ENCODE results near the gene PSMC3.

The PSMC3 gene

DNA sequence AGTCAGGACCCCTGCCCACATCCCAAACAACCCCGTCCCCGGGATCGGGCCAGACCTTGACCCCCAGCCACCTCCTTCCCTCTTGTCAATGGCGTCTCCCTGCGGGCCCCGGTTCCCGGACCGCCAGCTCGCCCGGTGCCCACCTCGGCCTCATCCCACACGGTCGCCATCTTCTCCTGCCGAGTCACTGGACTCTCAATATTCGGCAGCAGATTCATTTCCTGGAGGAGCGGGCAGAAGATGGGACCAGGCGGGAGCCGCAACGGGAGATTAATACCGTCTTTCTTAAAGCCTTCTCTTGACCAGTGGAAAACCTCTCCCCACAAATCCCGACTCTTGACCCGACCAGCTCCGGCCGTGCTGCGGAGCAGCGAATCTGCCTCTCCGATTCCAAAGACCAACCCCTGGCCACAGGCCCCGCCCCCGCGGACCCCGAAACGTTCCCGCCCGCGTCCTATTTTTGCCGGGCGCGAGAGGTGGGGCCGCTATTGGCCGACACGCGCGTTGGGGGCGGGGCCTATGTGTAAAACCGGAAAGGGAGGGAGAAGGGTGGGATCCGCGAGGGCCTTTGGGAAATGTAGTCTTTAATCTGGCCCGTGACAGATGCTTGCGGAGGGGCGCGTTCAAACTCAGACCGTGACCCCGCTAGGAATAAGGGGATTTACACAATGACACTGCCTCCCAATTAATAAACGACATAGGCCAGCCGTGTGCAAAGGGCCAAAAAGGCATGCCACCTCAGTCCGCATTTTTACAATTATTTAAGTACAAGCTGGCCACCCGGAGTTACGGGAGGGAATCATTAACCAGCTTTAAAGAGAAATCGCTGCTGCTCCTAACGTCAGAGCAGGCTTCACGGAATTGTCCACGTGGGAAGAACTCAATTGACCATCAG is at the start of gene PSMC3:
Gene PSMC3, minus strand, starts transcription at position 378 of the 895 bp plus-strand sequence. Its CDS starts 160 bp downstream, at position 218.
- peak; percentile 100 for DNase-seq

DNA sequence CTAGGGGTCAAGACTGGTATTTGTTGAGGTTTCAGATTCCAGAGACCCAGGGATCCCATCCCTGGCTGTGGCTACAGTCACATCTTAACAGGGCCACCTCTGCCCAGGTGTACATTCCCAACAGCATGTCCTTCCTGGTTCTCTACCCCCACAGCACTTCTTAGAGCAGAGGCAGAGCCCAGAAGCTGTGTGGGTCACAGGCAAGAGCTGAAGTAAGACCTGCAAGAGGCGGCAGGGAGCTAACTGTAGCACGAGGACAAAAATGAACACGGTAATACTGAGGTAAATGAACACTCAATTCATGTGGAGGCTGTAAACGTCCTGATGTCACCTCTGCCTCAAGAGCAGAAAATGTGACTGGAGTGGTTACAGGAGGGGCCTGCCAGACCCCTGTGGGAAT is 44.4 kb upstream of the PSMC3 start:
- no peak for DNase-seq

DNA sequence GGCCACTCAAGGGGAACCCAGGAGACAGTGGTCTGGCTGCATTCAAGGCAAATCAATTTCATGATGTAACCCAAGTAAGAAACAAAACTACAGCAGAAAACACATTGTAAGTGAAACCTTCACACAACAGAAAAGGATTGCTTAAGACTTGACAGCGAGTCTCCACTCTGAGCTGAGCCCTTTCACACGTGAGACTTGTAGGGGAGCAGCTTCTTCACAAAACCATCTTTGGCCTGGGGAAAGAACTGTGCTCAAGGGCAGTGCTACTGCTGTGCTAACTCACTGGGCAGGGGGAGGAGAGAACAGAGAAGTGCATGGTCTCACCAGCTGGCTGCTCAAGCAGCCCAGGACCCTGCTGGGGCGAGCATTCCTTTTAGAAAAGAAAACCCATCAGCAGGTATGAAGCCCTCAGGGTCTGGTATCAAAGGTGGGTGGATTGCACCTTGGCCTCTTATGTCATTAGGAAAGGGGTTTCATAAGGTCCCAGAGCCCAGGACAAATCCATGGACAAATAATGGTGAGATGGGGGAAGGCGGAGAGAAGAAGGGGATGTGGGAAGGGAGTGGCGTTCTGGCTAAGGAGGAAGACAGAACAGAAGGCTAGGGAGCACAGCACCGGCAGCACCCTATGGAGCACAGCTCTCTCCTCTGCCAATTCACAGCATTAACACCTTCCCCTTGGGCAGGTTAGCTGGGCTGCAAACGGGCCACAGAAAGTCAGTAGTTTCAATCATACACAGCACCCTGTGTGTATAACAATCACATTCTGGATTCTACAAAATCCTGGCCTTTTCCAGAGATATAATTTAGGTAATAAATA is 43.3 kb upstream of the PSMC3 start:
- no peak for DNase-seq

DNA sequence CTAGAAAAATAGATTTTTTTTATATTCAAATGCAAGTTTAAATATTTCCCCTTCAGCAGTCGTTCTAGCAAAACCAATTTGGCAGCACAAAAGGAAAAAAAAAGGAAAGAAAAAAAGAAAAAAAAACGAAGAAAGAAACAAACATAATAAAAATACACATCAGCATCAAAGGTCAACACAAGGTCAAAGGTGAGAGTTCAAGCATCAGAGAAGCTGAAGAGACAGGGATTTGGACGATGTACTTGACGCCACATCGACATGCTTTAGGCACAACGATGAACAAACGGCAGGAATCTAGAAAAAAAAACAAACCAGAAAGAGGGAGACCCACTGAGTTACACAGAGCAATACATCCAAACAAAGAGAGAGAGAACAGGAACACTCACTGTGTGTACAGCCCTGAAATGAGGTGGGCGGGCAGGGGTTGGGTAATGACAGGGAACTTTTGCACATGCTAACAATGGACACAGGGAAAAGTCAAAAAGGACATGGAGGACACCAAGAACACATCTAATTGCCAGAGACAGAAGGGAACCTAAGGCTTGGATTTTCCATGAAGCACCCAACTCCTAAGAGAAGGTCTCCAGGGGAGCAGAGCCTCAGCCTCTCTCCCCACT is 42.5 kb upstream of the PSMC3 start:
- no peak for DNase-seq

DNA sequence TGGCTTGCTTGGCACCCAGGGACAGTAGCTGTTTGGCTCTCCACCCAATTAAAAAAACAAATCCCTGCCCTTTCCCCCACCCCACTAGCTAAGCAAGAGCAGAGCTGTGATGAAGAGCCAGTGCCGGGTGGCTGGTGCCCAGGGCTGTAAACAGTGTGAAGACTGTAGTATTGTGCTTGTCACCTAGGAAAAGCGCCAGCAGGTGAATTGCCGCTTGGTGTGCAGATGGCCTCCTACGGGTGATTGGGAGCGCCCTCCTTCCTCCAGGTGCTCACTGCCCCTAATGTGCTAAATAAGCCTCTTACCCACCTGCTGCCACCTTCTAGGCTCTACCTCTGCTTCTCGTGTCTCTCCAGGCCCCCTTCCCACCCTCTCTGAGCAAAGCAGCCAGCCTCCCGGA is 41.1 kb upstream of the PSMC3 start:
- DNase-seq, result no peak

DNA sequence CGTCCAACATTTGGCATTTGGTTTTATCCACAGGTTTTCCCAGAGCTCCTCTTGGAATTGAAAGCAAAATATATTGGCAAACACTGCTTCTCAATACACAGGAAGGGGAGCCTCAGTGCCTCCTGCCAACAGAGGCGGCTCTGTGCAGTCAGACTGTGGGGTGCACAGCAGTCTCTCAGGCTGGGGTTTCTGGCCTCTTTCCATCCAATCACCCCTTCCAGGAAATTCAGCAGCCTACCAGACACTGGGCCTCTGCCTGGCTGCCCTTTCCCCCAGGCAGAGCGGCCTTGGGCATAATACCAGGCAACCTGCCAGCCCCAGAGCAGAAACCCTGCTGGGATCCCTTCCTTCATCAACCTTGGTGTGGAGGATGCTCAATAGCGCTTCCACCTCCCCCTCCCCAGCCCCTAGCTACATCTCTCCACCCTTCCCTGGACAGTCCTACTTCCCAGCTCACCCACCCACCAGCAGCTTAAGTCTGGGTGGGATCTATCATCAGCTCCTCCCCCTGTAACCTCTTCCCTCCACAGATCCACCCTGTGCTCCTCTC is 40.5 kb upstream of the PSMC3 start:
- DNase-seq, result no peak

DNA sequence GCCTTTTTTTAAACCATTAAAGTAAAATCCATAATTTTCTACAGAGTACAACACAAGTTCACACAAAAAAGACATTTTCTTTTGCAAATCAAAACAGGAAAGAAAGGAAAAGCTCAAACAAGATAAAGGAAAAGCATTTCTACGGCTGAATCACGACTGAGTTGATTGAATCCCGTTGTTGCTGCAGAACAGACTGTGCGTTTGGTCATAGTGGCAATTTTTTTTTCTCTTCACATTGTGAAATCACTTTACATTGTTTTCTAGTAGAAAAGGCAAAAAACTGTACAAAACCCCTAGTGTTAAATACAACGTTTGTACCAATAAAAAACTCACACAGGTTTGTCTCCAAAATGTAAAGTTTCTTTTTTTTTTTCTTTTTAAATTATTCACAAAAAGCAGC is 40.0 kb upstream of the PSMC3 start:
- DNase-seq, result no peak

DNA sequence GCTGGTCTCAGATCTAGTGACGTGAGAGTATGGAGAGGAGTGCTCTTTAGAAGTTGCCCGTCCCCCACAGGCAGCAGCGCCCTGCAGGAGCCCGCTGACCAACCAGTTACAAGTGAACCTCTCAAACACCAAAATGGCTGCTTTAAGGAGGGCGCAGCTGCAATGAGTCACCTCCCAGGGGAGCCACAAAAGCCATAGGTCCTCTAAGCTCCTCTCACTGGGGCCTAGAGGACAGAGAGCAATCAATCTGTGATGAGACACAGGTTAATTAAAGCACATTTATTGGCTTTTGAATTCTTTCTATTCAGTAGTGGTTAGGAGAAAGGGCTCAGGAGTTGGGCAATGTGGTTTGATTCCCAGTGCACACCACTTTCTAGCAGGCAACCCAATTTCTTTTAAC is 38.2 kb upstream of the PSMC3 start:
- no peak for DNase-seq

DNA sequence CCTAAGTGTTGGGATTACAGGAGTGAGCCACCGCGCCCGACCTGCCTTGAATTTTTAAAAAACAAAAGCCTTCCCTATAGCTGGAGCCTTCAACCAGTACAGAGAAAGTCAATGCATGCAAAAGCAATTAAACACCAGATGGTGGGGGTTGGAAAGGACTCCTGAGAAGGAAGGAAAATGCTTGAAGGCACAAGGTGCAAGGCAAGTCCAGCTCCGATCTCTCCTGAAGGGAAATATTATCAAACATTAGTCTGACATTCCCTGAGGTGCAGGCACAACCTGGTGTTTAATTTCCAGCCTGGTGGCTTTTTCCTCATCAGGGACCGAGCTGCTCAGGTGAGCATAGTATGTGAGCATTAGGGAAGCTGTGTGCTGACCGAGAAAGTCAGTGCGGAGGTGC is 35.6 kb upstream of the PSMC3 start:
- DNase-seq, result no peak

DNA sequence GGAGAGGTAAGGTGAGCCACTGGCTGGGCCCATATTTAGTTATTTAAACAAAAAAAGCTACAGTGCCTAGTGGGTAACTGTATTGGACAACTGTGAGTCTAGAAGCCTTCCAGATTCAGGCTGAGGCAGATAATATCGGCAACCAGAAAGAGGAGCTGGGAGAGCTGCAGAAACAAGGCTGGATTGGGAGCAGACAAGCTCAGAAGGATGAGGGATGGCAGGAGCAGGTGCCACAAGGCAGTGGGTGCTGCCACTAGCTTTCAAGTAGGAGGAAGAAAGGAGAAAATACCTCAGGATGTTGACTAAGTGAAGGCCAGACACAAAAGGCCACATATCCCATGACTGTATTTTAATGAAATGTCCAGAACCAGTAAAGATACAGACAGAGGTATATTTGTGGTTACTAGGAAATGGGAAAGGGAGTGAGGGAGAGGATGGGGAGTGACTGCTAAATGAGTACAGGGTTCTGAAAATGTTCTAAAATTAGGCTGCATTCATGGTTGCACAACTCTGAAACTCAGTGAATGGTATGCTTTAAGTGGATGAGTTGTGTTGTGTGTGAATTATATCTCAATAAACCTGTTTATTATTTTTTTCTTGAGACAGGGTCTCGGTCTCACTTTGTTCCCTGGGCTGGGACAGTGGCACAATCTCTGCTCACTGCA is 34.5 kb upstream of the PSMC3 start:
- DNase-seq, result no peak

DNA sequence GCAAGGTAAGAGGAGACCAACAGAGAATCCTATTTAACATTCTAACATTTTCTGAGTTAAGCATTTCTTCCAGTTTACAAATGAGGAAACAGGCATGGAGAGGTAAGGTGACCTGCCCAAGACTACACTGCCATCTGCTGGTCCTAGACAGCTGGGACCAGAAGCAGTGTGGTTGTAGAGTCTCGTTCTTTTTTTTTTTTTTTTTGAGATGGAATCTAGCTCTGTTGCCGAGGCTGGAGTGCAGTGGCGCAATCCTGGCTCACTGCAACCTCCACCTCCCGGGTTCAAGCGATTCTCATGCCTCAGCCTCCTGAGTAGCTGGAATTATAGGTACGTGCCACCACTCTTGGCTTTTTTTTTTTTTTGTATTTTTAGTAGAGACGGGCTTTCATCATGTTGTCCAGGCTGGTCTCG is 28.0 kb upstream of the PSMC3 start:
- DNase-seq, result peak; percentile 52 to 67

DNA sequence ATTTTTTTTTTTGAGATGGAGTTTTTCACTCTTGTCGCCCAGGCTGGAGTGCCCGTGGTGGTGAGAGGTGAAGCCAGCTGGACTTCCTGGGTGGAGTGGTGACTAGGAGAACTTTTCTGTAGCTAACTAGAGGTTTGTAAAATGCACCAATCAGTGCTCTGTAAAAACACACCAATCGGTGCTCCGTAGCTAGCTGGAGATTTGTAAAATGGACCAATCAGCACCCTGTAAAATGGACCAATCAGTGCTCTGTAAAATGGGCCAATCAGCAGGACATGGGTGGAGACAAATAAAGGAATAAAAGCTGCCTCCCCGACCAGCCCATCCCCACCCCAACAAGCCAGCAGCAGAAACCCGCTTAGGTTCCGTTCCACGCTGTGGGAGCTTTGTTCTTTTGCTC is 27.1 kb upstream of the PSMC3 start:
- DNase-seq, result no peak

DNA sequence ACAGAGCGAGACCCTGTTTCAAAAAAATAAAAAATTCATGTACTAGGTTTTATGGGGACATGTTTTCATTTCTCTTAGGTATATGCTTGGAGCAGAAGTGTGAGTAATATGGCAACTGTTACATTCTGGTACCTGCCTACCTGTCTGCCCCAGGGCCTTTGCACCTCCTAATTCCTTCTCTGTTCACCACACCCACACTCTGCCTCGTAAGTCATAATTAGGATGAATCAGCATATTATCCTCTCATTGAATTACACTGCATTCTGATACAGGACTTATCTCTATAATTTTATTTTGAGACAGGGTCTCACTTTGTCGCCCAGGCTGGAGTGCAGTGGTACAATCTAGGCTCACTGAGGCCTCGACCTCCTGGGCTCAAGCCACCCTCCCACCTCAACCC is 25.8 kb upstream of the PSMC3 start:
- DNase-seq, result no peak

DNA sequence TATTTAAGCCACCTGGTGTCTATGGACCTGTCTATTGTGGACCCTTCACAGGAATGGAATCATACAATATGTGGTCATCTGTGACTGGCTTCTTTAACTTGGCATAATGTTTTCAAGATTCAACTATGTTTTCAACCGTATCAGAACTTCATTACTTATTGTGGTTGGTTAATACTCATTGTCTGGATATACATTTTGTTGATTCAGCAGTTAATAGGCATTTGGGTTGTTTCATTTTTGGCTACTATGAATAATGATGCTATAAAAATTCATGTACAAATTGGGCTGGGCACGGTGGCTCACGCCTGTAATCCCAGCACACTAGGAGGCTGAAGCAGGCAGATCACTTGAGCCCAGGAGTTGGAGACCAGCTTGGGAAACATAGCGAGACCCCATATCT is 25.2 kb upstream of the PSMC3 start:
- DNase-seq, result no peak

DNA sequence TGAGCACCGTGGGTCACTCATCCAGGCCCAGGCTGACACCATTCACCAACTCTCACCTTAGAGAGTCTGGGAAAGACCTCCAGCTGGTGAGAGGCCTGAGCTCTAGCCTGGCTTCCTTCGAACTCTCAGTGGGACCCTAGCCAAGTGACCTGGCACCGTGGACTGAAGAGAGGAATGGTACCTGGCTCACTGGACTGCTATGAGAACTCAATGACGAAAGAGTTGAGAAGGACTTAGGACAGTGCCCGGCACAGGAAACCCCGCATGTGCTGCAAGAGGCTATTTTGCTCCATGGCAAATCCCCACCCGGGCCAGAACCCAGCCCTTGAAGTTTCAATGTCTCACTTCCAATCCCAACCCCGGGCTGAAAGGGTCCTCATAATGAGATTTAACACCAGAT is 23.3 kb upstream of the PSMC3 start:
- no peak for DNase-seq

DNA sequence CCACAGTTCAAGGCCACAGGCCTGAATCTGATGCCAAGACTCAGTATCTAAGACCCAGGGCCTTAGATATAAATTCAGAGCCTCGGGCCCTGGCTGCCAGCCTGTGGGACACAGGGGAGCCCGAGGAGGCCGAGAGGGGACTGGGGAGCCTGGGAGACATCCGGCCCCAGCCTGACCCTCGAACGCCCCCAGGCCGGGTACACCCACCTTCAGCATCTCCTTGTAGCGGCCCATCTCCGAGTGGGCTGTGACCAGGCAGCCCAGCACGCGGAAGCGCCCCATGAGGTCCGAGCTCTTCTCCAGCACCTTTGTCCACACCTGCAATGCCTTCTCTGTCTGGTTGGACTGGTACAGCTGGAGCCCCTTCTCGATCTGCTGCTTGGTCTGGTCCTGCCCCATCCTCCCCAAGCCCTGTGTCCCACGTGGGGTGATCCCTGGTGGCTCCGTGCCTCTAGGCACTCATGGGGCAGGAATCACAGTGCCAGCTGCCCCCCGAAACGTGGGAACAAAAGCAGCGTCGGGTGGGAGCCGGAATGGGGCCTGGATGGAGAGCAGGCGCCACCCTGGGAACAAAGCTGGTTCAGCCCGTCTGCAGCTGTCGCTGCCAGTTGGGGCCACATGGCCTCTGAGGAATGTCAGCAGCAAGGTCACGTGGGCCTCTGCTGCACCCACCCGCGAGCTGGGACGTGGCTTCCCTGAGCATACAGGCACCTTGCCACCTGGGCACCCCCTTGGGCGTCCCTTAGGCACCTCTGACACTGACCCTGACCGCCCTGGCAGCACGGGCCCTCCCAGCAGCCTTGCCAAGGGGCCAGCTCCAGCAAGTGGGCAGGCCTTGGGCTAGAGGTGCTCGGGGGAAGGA is 22.6 kb upstream of the PSMC3 start, which contains the start of gene RAPSN:
Gene RAPSN, minus strand, starts transcription at position 571 of the 862 bp plus-strand sequence. Its CDS starts 172 bp downstream, at position 399.
- no peak for DNase-seq

DNA sequence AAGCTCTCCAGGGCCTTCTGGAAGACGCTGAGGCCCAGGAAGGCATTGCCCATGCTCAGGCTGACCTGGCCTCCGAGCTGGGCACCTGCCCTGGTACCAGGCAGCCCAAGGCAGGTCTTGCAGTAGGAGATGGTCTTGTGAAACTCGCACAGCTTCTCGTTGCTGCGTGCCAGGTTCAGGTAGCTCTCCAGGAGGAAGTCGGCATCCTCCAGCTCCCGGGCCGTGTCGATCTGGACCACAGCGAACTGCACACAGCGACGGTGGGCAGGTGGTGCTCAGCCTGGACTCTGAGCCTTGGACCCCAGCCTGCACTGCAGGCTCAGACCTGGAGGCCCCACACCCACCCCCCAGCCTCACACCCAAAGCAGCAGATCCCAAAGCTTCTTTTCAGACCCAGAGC is 21.7 kb upstream of the PSMC3 start:
- DNase-seq, result no peak

DNA sequence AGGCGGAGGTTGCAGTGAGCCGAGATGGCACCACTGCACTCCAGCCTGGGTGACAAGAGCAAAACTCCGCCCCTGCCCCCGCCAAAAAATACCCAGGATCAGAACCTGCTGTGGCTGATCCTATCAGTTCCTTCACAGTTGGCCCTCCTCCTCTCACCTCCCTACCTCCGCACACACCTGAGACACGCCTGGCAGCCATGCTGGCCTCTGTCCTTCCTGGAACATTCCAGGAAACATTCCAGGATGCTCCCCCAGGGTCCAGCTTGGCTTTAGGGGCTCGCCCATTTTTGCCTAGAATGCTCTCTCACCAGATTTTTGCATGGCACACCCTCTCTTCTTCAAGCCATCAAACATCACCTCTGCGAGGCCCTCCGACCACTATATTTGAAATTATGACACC is 20.6 kb upstream of the PSMC3 start:
- no peak for DNase-seq

DNA sequence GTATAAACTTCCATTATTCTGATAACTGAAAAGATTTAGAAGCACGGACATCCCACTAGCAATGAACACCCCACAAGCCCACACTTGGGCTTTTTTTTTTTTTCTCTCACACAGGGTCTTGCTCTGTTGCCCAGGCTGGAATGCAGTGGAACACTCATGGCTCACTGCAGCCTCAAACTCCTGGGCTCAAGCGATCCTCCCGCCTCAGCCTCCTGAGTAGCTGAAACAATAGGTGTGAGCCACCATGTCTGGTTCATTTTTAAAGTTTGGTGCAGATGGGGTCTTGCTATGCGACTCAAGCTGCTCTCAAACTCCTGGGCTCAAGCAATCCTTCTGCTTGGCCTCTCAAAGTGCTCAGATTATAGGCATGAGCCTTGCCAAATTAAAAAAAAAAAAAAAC is 19.6 kb upstream of the PSMC3 start:
- DNase-seq, result no peak

DNA sequence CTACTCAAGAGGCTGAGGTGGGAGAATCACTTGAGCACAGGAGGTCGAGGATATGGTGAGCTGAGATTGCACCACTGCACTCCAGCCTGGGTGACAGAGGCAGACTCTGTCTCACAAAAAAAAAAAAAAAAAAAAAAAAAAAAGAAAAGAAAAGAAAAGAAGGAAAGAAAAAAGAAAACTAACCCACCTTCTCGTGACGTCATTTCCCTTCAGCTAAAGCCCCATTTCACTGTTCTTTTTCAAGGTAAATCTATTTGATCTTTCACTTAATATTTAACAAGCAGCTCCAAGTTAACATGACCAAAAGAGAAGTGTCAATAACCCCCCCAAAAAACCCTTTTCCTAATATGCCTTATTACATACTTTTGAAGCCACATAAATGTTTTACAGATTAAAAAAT is 17.6 kb upstream of the PSMC3 start:
- DNase-seq, result no peak

DNA sequence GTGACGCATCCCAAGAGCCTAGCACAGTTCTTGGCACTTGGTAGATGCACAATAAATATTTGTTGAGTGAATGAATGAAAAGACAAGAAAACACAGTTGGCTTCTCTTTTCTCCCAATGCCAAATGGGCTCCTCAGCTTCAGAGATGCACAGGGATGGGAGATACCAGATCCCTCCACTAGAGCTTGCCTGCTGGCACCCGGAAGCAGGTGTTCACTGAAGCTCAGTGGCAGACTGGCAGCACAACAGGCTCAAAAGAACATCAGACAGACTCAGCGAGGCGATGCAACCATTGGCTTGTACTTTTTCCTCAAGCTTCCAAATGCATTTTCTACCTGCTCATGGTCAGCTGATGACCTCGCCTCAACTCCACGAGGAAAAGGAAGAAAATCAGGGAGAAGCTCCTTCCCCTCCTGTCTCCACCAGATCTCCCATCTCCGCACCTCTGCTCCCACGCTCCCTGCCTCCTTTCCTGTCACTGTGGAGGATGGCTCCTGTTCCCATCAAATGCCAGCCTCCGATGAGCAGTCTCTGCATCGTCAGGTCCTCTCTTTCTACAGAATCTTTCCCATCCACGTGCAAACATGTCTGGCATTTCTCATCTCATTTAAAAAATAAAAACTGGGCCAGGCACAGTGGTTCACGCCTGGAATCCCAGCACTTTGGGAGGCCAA is 16.9 kb upstream of the PSMC3 start:
- no peak for DNase-seq

All from activated T-cell treated with anti-CD3 and anti-CD28 coated beads, Interleukin-2, amount 50 U/mL, for 48 hours (primary cell).